Stimulated activated CD4-positive, alpha-beta T cell treated with anti-CD3 and anti-CD28 coated beads, Interleukin-4, amount 100 ng/mL, for 48 hours (primary cell): Measurements from ENCODE around the gene FAM170B.

Source experiments
- DNase-seq, 2 donors: peaks; one replicate each; pipeline ENCODE4 v3.0.0-alpha.2; 2020; ENCODE audit warnings: low read depth in 2 of 2

FAM170B gene

GRCh38 chr10:49133706-49134248 lies at the start of gene FAM170B:
Gene FAM170B (minus strand): TSS chr10:49134021. CDS start chr10:49133918, 103 bp downstream.
- DNase-seq: no peak

DNA sequence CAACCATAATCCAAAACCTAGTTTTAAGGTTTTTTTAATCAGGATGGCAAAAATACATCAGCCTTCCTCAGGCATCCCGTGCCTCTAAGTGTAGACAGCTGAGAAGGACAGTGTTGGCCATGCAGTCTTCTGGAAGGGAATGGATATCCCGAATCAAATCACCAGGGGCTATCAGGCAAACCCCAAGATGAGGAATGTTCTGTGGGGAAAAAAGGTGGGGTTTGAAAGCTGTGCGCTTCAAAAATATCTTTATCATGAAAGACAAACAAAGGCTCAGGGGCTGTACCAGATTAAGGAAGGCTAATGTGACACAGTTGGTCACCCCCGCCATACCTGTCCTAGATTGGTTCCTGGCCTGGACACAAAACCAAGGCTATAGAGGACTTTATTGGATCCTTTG lies 49.0 kb upstream of the FAM170B start:
- DNase-seq: no peak

DNA sequence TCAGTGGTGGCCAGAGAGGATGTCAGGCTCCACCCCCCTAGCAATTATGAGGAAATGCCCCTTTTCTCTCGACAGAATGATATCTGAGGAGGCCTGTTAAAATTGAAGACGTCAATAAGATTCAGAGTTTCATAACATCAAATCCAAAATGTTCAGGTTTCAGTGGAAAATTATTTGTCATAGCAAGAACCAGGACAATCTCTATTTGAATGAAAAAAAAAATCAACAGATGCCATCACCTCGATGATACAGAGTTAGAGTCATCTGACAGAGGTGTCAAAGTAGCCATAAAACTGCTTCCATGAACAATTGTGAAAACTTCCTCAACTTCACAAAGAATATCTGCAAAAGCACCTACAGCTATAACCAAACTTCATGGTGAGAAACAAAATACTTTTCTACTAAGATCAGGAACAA lies 46.6 kb upstream of the FAM170B start:
- no peak for DNase-seq

DNA sequence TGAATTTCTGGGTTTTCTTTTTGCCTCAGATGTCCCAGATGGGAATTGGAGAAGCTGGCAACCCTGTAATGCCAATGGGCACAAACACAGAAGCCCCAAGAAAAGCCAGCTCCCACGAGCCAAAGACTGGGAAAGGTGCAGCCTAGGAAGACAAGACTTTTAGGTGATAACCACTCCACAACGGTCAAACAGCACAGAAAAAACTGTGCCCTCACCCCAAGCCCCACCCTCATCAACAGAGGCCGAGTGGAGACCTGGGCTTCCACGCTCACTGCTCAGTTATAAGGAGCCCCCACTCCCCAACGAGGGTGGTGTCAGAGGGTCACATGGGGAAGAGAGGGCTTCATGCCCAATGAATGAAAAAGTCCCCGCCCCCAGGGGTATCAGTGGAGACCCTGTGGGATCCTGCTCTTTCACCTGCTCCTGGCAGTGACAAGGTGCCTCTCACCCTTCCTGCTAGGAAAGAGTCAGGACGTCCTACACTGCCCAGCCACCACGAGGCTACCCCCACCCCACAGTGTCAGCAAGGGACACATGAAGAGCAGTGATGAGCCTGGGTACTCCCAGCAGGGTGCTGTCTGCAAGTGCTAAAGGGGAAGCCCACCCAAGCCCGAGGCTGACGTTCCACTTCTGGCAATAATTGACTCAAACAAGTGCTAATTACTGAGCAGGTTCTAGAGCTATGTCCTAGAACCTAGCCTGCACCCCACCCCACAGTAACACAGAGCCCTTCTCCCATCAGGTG lies 46.0 kb upstream of the FAM170B start:
- DNase-seq: no peak

- no peak for DNase-seq
These were observed 45.0 kb upstream of the FAM170B start for GRCh38 chr10:49178489-49179471.

DNA sequence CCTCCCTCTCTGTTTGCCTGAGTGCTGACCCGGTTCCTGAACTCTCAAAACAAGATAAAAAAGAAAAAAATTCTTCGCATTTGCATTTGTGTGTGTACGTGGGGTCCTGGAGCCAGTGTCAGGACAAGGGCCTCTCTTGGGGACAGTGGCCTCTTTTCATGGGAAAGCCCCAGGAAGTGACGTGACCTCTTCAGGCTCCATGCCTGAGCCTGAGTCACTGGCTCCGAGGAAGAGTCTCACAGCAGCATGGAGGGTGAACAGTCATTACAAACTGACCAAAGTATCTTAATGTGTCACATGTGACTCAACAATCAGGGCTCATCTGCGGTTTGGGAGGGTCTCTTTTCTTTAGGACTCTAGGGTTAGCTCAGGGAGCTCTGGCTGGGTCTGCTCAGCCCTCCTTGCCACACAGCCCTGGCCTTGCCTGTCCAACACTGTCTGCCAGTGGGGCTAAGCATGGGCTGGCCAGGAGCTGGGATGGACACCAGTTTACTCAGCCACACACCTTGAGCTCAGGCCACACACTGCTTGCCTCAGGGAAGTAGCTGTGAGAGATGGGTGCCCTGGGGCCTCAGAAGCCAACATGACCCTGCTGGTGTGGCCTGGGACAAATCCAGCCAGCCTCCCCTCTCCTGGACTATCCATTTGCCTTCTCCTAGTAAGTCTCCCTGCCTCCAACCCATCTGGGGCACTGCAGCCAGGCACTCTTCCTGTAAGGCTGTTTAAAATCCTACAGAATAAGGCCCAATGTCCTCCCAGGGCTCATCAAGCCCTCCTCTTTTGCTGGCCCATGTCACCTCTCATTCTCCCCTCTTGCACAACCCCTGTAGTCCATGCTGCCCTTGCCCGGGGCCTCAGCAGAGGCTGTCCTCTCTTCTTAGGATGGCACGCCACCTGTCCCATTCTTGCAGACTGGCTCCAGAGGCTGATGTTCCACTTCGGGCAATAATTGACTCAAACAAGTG lies 43.9 kb upstream of the FAM170B start:
- peak; percentile 39 to 70 for DNase-seq

- DNase-seq: no peak
These were observed 42.8 kb upstream of the FAM170B start for GRCh38 chr10:49176310-49177268.

DNA sequence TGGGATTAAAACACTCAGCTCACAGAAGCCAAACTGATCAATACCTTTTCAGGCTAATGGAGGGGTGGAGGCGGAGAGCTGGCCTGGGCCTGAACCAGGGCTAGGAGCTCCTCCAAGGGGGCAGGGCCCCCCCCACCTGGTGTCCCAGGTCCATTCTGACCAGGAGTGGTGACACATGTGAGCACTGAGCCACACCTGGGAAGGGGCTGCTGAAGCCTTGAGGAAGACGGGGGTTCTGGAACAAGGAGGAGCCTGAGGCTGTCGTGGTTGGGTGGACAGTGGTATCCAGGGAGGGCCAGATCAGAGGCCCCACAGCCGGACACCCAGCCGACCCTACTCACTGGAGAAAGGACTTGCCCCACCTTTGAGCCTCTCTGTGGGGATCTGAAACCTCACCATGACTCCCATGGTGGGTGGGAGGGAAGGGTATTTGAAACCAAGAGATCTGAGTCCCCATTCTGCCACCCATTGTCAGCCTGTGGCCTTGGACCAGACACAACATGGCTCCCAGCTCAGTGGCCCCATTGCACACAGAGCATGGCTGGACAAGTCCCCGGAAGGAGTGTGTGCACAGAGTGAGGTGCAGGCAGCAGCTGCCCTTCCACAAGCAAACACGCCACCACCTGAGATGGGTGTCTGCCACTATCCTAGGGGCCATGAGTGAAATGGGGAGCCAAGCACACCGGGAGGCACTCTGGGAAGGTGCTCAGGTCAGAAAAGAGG lies 41.9 kb upstream of the FAM170B start:
- no peak for DNase-seq

DNA sequence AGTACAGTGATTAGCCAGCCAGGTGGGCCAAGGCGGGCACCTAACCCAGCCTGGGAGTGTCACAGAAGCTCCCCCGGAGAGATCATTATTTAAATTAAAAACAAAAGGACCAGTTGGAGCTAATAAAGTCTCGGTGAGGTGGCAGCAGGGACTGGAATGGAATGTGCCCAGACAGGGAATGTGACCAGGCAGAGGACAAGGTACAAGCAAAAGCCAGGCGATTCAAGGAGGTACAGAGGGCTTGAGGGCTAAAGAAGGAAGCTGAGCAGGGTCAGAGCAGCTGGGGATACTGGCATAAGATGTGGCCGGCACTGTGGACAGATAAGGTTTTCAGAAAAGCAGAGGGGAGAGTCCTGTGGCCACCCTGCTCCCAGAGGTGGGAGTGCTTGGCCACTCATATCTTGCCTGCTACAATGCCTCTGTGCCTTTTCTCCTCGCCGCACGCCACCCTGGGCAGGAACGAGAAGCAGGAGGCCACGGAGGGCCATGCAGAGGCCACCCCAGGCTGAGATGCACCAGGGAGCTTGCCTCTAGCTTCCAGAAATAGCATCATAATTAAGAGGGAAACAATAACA lies 41.2 kb upstream of the FAM170B start:
- no peak for DNase-seq

- DNase-seq: no peak
These were observed 40.6 kb upstream of the FAM170B start for GRCh38 chr10:49174261-49174925.

DNA sequence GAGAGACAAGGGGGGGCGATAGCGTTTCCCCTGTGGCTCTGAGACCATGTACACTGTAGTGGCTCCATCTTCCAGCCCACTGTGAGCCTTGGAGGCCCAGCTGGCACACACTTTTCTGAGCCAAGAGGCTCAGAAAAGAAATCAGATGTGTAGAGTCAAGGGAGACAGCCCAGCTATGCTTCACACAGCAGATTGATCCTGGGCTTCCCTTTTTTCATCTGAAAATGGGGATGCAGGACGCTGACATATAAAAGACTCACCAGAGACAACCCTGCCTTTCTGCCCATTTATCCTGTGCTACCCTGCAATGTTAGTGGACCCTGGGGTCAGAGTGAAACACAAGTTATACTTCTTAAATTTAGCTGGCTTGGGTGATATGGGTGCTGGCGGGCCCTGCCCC lies 40.0 kb upstream of the FAM170B start:
- DNase-seq: no peak

DNA sequence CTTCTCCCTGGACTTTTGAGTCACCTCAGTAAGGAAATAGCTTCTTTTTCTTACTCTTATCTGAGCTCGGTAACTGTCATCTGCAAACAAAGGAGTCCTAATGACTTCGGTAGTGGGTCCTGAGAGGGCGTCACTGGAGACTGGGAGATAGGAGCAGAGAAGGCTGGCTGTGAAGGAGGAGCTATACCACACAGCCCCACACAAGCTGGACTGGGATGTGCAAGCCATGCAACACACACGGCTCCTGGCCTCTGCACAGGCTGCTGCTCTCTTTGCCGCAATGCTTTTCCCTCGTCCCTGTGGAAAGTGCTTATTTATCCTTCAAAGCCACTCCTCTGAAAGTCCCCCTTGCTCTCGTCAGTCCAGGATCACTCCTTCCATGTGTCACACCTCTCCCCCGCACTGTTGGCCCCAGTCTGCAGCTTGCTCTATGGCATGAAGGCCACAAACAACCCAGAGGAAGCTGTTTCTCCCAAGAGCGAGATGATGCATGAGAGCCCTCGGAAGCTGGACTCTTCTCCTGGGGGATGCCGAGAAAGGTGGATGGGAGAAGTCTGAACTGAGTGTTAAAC lies 39.5 kb upstream of the FAM170B start:
- DNase-seq: no peak

GRCh38 chr10:49172777-49173132 lies 38.9 kb upstream of the FAM170B start:
- DNase-seq: no peak

GRCh38 chr10:49172061-49172776 lies 38.4 kb upstream of the FAM170B start:
- no peak for DNase-seq

DNA sequence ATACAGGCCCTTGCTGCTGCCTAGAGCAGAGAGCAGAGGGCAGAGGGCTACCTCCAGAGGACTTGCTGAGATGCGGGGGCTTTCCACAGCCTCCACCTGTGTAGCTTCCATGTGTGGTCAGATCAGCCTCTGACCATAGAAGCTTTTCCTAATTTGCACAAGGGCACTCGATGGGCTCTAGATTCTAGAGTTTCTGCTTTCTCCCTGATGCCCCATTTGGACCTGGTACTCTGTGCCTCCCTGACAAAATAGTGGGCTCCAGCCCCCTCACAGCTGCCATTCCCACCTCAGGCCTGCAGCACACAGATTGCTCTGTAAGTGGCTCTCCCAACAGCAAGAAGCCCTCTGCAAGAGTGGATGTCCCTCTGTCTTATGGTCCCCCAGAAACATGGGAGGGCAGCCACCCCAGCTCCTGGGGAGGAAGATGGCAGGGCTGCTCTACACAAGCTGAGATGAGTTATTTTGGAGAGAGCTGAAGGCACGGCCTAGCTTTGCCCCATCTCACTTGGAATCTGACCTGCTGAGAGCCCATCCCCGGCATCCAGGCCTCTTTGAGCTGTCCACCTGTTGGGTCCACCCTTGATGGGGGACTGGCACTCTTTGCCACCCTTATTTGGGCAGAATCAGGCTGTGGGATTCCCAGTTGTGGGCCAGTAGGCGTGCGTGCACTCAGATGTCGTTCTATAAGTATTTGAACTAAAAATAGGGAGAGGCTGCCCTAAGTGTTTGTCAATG lies 37.7 kb upstream of the FAM170B start:
- DNase-seq: no peak

DNA sequence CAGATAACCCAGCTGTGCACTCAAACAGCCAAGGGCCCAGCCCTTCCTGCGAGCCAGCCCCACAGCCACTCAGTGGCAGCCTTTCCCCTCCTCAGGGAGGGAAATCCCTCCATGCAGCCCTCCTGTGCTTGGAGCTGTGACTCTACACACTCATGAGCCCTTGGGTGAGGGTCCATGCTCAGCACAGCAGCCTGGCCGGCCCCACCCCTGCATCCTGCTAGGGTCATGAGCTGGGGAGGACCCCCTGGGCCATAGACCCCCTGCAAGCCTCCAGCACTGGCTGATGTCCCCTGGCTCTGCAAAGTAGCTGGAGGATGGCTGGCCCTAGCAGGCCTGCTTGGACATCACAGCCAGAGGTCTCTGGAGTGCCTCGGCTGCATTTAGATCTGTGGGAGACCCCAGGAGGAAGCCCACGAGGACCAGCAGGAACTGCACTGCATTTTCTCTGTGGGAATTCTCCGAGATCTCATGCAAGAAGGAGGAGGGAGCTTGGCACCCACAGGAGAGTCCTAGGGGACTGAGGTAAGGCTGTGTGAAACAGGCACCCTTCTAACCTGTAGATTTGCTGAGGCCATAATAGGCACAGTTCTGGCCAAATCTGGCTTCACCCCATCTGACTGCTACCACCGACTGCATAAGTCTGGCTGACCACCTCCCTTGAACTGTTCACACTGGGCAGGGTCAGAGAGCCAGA lies 37.0 kb upstream of the FAM170B start:
- no peak for DNase-seq
